Liver (tissue), 9 donors: Measurements from ENCODE around the gene ETFBKMT. TPM values are rescaled to one million over a fixed set of nuclear protein-coding genes. Genes with fewer than 3 reads are reported as not detected.
"Not testable (repeated sequence)": the region's sequence is repeated elsewhere in the genome, so short reads cannot be mapped to it uniquely, and the experiment has no call there.

Experiments used
- DNase-seq: peaks from one replicate; pipeline ENCODE4 v3.0.0-alpha.2; 2017; ENCODE audit warnings: low spot score
- H3K27ac ChIP-seq, 2 donors: one replicate each; pipeline ENCODE4 v1.7.0; 2013; ENCODE audit warnings: inconsistent platforms in 2 of 2, low read length in 2 of 2, control low read depth in 1 of 2, low read depth in 1 of 2, mild to moderate bottlenecking in 1 of 2
- H3K27me3 ChIP-seq, 4 donors: one replicate each; pipeline versions ENCODE4 v1.6.1 to v1.7.0; 2013; ENCODE audit warnings: low read length in 3 of 4, inconsistent platforms in 1 of 4, mild to moderate bottlenecking in 1 of 4, moderate library complexity in 1 of 4; ENCODE audit not compliant: control insufficient read depth in 4 of 4, insufficient read depth in 4 of 4
- H3K36me3 ChIP-seq, 4 donors: one replicate each; pipeline versions ENCODE4 v1.6.1 to v1.7.0; 2013; ENCODE audit warnings: low read length in 3 of 4, mild to moderate bottlenecking in 3 of 4, low read depth in 1 of 4, moderate library complexity in 1 of 4; ENCODE audit not compliant: control insufficient read depth in 4 of 4, insufficient read depth in 3 of 4
- H3K4me1 ChIP-seq, 4 donors: one replicate each; pipeline versions ENCODE4 v1.6.1 to v1.7.0; 2013; ENCODE audit warnings: low read length in 3 of 4, mild to moderate bottlenecking in 3 of 4, moderate library complexity in 1 of 4; ENCODE audit not compliant: control insufficient read depth in 4 of 4, insufficient read depth in 4 of 4
- H3K4me3 ChIP-seq, 3 donors: one replicate each; pipeline versions ENCODE4 v1.6.1 to v1.7.0; 2013; ENCODE audit warnings: low read length in 3 of 3, control low read depth in 1 of 3, low read depth in 1 of 3, mild to moderate bottlenecking in 1 of 3
- H3K9ac ChIP-seq, 2 donors: one replicate each; pipeline ENCODE4 v1.7.0; 2013; ENCODE audit warnings: low read length in 2 of 2, mild to moderate bottlenecking in 2 of 2, moderate library complexity in 2 of 2, control low read depth in 1 of 2, low read depth in 1 of 2
- H3K9me3 ChIP-seq, 4 donors: one replicate each; pipeline versions ENCODE4 v1.6.1 to v1.7.0; 2013; ENCODE audit warnings: low read length in 3 of 4; ENCODE audit not compliant: control insufficient read depth in 4 of 4
- EGR1 ChIP-seq, 2 donors: IDR thresholded peaks; 2 replicates each; pipeline ENCODE4 v1.6.1; 2016 to 2018; ENCODE audit warnings: antibody characterized with exemption in 2 of 2, low read depth in 2 of 2
- FOXA2 ChIP-seq: IDR thresholded peaks from 2 replicates; pipeline ENCODE4 v1.6.1; 2016; ENCODE audit warnings: antibody characterized with exemption
- GABPA ChIP-seq, 2 donors: IDR thresholded peaks in 1 of 2; conservative IDR thresholded peaks in 1 of 2; 2 replicates each; pipeline ENCODE4 v1.6.1; 2016; ENCODE audit warnings: antibody characterized with exemption in 2 of 2, mild to moderate bottlenecking in 1 of 2, moderate library complexity in 1 of 2
- HNF4A ChIP-seq, 2 donors: conservative IDR thresholded peaks; 2 replicates each; pipeline ENCODE4 v1.6.1; 2016; ENCODE audit warnings: antibody characterized with exemption in 2 of 2, mild to moderate bottlenecking in 2 of 2
- NR2F2 ChIP-seq: IDR thresholded peaks from 2 replicates; pipeline ENCODE4 v1.6.1; 2016; ENCODE audit warnings: antibody characterized with exemption
- RXRA ChIP-seq, 2 donors: IDR thresholded peaks; 2 replicates each; pipeline ENCODE4 v1.6.1; 2017 to 2018; ENCODE audit warnings: antibody characterized with exemption in 2 of 2, mild to moderate bottlenecking in 1 of 2
- SP1 ChIP-seq: IDR thresholded peaks from 2 replicates; pipeline ENCODE4 v1.6.1; 2018; ENCODE audit warnings: antibody characterized with exemption, mild to moderate bottlenecking
- TAF1 ChIP-seq: conservative IDR thresholded peaks from 2 replicates; pipeline ENCODE4 v1.6.1; 2016; ENCODE audit warnings: antibody characterized with exemption, mild to moderate bottlenecking
- YY1 ChIP-seq: IDR thresholded peaks from 2 replicates; pipeline ENCODE4 v1.6.1; 2016; ENCODE audit warnings: antibody characterized with exemption, mild to moderate bottlenecking
- WGBS: extraction: QIAGEN DNeasy Blood & Tissue Kit; methylation state at CpG from one replicate; pipeline ENCODE4 v1.1.7; 2013; 5-methylcytosine and 5-hydroxymethylcytosine counted together
- polyA plus RNA-seq, 2 donors: library from polyadenylated mRNA; stranded (reverse) in 1 of 2; unstranded in 1 of 2; fragments of 200-250 nt in 1 of 2; fragments of >200 nt in 1 of 2; fragmentation: Nextera tagmentation in 1 of 2; extraction: Ambion mirVana in 1 of 2; gene quantifications; one replicate each; pipeline versions ENCODE4 v1.2.1 to v1.2.3, GENCODE V29; 2013 to 2015
- total RNA-seq, 2 donors: library from RNA; depleted of rRNA; stranded (reverse); fragments of >200 nt; gene quantifications; one replicate each; pipeline ENCODE4 v1.2.3, GENCODE V29; 2014
- TF ChIP-seq, protein P1 (sequence below): IDR thresholded peaks from 2 replicates; pipeline ENCODE4 v1.6.1; 2016; ENCODE audit warnings: antibody characterized with exemption
- TF ChIP-seq, protein P2 (sequence below): fragments of 150-350 bp; IDR thresholded peaks from 2 replicates; pipeline ENCODE4 v1.5.1; 2017; ENCODE audit warnings: improper control_type of control experiment, low read depth, low read length; ENCODE audit not compliant: missing input control
- TF ChIP-seq, protein P3 (sequence below): IDR thresholded peaks from 2 replicates; pipeline ENCODE4 v1.6.1; 2016; ENCODE audit warnings: antibody characterized with exemption
- TF ChIP-seq, protein P4 (sequence below): IDR thresholded peaks from 2 replicates; pipeline ENCODE4 v1.6.1; 2016; ENCODE audit warnings: antibody characterized with exemption
- donor health status: healthy.
- donor health status: healthy.
- donor health status: healthy.
- donor health status: healthy.
- donor health status: healthy.

ETFBKMT gene
- total and polyA plus RNA-seq, 4 donors, result 1.9 to 4.8 (median 4.5) TPM

DNA sequence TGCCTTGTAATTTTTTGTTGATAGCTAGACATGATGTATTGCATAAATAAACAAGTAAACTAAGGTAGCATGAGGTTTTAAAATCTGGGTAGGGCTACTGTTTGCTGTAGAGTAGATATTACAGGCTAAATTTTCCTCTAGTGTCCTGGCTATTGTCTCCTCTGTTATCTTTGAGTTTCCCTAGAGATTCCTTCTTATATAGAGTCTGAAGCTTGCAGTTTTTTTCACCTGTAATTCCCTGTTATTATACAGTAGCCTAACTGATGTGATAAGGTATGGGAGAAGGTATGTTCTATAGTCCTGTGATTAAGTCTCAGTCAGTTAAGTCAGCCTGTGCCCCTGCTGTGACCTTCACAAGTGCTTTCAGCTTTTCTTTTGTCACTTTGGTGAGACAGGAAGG is 9.5 kb downstream of the ETFBKMT start:
- DNase-seq, result no peak
- Histone ChIP-seq H3K9ac (no peak overlapping the region), H3K4me1 (peaks cover 2 to 18% (median 16%) of the 10 kb centered on the region in 4 donors), H3K9me3 (peaks cover 0 to 10% (median 2%) of the 10 kb centered on the region in 4 donors), H3K27me3 (no peaks in the 10 kb centered on the region), H3K36me3 (no peaks in the 10 kb centered on the region), H3K4me3 (no peak overlapping the region), H3K27ac (no peak overlapping the region)
- TF ChIP-seq GABPA (IDR thresholded peaks at IDR 0.05 in 1 of 2, conservative IDR thresholded peaks at IDR 0.05 in 1 of 2), result no peak
- TF ChIP-seq HNF4A (conservative IDR thresholded peaks at IDR 0.05), result no peak
- no peak for TF ChIP-seq TAF1
- TF ChIP-seq, protein P1, sequence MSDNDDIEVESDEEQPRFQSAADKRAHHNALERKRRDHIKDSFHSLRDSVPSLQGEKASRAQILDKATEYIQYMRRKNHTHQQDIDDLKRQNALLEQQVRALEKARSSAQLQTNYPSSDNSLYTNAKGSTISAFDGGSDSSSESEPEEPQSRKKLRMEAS, result no peak
- TF ChIP-seq, protein P2, sequence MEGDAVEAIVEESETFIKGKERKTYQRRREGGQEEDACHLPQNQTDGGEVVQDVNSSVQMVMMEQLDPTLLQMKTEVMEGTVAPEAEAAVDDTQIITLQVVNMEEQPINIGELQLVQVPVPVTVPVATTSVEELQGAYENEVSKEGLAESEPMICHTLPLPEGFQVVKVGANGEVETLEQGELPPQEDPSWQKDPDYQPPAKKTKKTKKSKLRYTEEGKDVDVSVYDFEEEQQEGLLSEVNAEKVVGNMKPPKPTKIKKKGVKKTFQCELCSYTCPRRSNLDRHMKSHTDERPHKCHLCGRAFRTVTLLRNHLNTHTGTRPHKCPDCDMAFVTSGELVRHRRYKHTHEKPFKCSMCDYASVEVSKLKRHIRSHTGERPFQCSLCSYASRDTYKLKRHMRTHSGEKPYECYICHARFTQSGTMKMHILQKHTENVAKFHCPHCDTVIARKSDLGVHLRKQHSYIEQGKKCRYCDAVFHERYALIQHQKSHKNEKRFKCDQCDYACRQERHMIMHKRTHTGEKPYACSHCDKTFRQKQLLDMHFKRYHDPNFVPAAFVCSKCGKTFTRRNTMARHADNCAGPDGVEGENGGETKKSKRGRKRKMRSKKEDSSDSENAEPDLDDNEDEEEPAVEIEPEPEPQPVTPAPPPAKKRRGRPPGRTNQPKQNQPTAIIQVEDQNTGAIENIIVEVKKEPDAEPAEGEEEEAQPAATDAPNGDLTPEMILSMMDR, result no peak
- TF ChIP-seq FOXA2, result no peak
- TF ChIP-seq NR2F2, result no peak
- TF ChIP-seq SP1, result no peak
- TF ChIP-seq, protein P3, sequence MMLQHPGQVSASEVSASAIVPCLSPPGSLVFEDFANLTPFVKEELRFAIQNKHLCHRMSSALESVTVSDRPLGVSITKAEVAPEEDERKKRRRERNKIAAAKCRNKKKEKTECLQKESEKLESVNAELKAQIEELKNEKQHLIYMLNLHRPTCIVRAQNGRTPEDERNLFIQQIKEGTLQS, result no peak
- no peak for TF ChIP-seq EGR1 (IDR thresholded peaks at IDR 0.05; ENCODE audit: low read depth in 2 of 2)
- no peak for TF ChIP-seq RXRA (IDR thresholded peaks at IDR 0.05)
- TF ChIP-seq YY1, result no peak
- TF ChIP-seq, protein P4, sequence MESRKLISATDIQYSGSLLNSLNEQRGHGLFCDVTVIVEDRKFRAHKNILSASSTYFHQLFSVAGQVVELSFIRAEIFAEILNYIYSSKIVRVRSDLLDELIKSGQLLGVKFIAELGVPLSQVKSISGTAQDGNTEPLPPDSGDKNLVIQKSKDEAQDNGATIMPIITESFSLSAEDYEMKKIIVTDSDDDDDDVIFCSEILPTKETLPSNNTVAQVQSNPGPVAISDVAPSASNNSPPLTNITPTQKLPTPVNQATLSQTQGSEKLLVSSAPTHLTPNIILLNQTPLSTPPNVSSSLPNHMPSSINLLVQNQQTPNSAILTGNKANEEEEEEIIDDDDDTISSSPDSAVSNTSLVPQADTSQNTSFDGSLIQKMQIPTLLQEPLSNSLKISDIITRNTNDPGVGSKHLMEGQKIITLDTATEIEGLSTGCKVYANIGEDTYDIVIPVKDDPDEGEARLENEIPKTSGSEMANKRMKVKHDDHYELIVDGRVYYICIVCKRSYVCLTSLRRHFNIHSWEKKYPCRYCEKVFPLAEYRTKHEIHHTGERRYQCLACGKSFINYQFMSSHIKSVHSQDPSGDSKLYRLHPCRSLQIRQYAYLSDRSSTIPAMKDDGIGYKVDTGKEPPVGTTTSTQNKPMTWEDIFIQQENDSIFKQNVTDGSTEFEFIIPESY, result no peak

DNA sequence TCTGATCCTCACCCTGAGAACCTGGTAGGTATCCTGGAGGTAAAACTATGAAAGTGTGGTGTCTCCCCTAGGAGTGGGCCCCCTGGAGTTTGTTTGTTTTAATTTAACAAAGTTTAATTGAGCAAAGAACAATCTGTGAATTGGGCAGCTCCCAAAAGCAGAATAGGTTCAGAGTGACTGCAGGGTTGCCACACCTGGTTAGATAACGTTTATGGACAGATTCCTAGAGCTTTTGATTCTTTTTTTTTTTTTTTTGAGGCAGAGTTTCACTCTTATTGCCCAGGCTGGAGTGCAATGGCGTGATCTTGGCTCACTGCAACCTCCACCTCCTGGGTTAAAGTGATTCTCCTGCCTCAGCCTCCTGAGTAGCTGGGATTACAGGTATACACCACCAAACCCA is 10.1 kb downstream of the ETFBKMT start:
- H3K36me3 ChIP-seq, DNase-seq, H3K4me3 ChIP-seq: not testable (repeated sequence)

DNA sequence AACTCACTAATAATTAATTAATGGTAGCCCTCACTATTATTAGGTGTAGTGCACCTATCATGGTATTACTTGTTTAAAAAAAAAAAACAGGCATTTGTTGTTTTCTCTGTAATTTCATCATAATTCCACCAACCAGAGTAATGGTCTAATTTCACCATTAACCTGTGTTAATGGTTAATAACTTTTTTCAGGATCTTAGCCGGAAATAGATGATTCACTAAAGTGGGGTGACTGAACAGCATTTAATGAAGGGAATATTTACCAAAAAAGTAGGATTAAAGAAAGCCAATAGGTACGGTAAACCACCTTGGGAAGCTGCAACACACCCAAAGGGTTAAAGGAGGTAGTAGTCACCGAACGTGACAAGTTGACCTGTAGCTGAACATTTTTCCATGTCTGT is 13.0 kb downstream of the ETFBKMT start:
- Histone ChIP-seq H3K9ac (no peak overlapping the region), H3K27ac (no peak overlapping the region), H3K36me3 (no peaks in the 10 kb centered on the region), H3K9me3 (peaks cover 0 to 10% (median 2%) of the 10 kb centered on the region in 4 donors), H3K27me3 (no peaks in the 10 kb centered on the region), H3K4me1 (peaks cover 0 to 13% (median 8%) of the 10 kb centered on the region in 4 donors), H3K4me3 (no peak overlapping the region)
- TF ChIP-seq SP1 (no peak), YY1 (no peak), HNF4A (conservative IDR thresholded peaks at IDR 0.05) (peak in 1 of 2 donors; percentile 12)
- DNase-seq, result no peak
- 79% methylated on average over 4 of the region's 4 CpGs for WGBS

More for the DNA sequence above, 10.1 kb downstream of the ETFBKMT start:
- WGBS, result 61% methylated on average over 2 of the region's 2 CpGs
- H3K9ac ChIP-seq, H3K27ac ChIP-seq, H3K27me3 ChIP-seq: not testable (repeated sequence)
- Histone ChIP-seq H3K9me3 (peaks cover 0 to 10% (median 2%) of the 10 kb centered on the region in 4 donors), H3K4me1 (peaks cover 0 to 13% (median 11%) of the 10 kb centered on the region in 4 donors)
